Cardiac muscle cell (in vitro differentiated cells and primary cell): ENCODE measurements around the gene CELF2. TPM values are rescaled to one million over a fixed set of nuclear protein-coding genes. Genes with fewer than 3 reads are reported as not detected.

Source experiments
- DNase-seq, 2 donors: peaks; one replicate each; pipeline versions ENCODE4 v3.0.0 to v3.0.0-alpha.2; 2010 to 2017; ENCODE audit warnings: low read depth in 1 of 2, low spot score in 1 of 2
- H3K27ac ChIP-seq: fragments of 200-600 bp; sonication (generic); 2 replicates; pipeline ENCODE4 v1.5.1; 2016
- H3K27me3 ChIP-seq: fragments of 200-600 bp; sonication (generic); 2 replicates; pipeline ENCODE4 v1.6.0; 2016; ENCODE audit warnings: control low read depth
- H3K36me3 ChIP-seq: fragments of 200-600 bp; sonication (generic); 2 replicates; pipeline ENCODE4 v1.5.1; 2016; ENCODE audit warnings: control low read depth
- H3K4me1 ChIP-seq: fragments of 200-600 bp; sonication (generic); 2 replicates; pipeline ENCODE4 v1.8.1; 2017; ENCODE audit warnings: low read depth, mild to moderate bottlenecking, mixed run types
- H3K4me3 ChIP-seq: fragments of 200-600 bp; sonication (generic); 2 replicates; pipeline ENCODE4 v1.5.1; 2016; ENCODE audit warnings: mild to moderate bottlenecking
- H3K9me3 ChIP-seq: fragments of 200-600 bp; sonication (generic); 2 replicates; pipeline ENCODE4 v1.5.1; 2017; ENCODE audit warnings: low read depth, mild to moderate bottlenecking, control low read depth
- CTCF ChIP-seq: IDR thresholded peaks from 2 replicates; pipeline ENCODE4 v1.5.1; 2012; ENCODE audit warnings: low read depth, mild to moderate bottlenecking, low read length
- polyA plus RNA-seq: library from polyadenylated mRNA; unstranded; fragments of >200 nt; fragmentation: Nextera tagmentation; extraction: Ambion mirVana; gene quantifications from 2 replicates; pipeline ENCODE4 v1.2.1, GENCODE V29; 2016
- total RNA-seq: library from RNA; depleted of rRNA; stranded (reverse); fragments of >200 nt; gene quantifications from 2 replicates; pipeline ENCODE4 v1.2.3, GENCODE V29; 2016

The CELF2 gene
- total and polyA plus RNA-seq, 2 experiments from 2014 or later = 66.9 to 82.7 TPM

GRCh38 chr10:11294831-11295450 lies 277.3 kb downstream of the CELF2 start:
- peaks cover 16% of the 10 kb centered on the region for H3K36me3 ChIP-seq
- no peak for DNase-seq
- TF ChIP-seq CTCF = no peak
- no peaks in the 10 kb centered on the region for H3K9me3 ChIP-seq
- no peaks in the 10 kb centered on the region for H3K27me3 ChIP-seq
- H3K4me1 ChIP-seq = no peaks in the 10 kb centered on the region
- H3K27ac ChIP-seq = no peak overlapping the region
- no peak overlapping the region for H3K4me3 ChIP-seq

GRCh38 chr10:11295492-11295891 lies 277.8 kb downstream of the CELF2 start:
- Histone ChIP-seq H3K27ac (no peak overlapping the region), H3K27me3 (no peaks in the 10 kb centered on the region), H3K36me3 (peaks cover 16% of the 10 kb centered on the region), H3K9me3 (no peaks in the 10 kb centered on the region), H3K4me3 (no peak overlapping the region), H3K4me1 (no peaks in the 10 kb centered on the region)
- TF ChIP-seq CTCF = no peak
- DNase-seq = no peak

GRCh38 chr10:11297136-11297535 lies 279.5 kb downstream of the CELF2 start:
- no peak for DNase-seq
- H3K27ac ChIP-seq = no peak overlapping the region
- H3K36me3 ChIP-seq = peaks cover 10% of the 10 kb centered on the region
- H3K9me3 ChIP-seq = no peaks in the 10 kb centered on the region
- H3K4me1 ChIP-seq = no peaks in the 10 kb centered on the region
- H3K4me3 ChIP-seq = no peak overlapping the region
- TF ChIP-seq CTCF = no peak
- no peaks in the 10 kb centered on the region for H3K27me3 ChIP-seq

GRCh38 chr10:11298116-11298515 lies 280.4 kb downstream of the CELF2 start:
- no peak for TF ChIP-seq CTCF
- no peaks in the 10 kb centered on the region for H3K27me3 ChIP-seq
- no peaks in the 10 kb centered on the region for H3K4me1 ChIP-seq
- no peak overlapping the region for H3K4me3 ChIP-seq
- peak in 1 of 2 donors; percentile 1 for DNase-seq
- H3K27ac ChIP-seq = no peak overlapping the region
- peaks cover 9% of the 10 kb centered on the region for H3K36me3 ChIP-seq
- no peaks in the 10 kb centered on the region for H3K9me3 ChIP-seq

GRCh38 chr10:11299125-11299524 lies 281.5 kb downstream of the CELF2 start:
- no peak for TF ChIP-seq CTCF
- no peak for DNase-seq
- Histone ChIP-seq H3K36me3 (peaks cover 8% of the 10 kb centered on the region), H3K4me1 (no peaks in the 10 kb centered on the region), H3K27ac (no peak overlapping the region), H3K4me3 (no peak overlapping the region), H3K9me3 (no peaks in the 10 kb centered on the region), H3K27me3 (no peaks in the 10 kb centered on the region)

- Histone ChIP-seq H3K4me3 (no peak overlapping the region), H3K36me3 (peaks cover 8% of the 10 kb centered on the region), H3K9me3 (no peaks in the 10 kb centered on the region), H3K4me1 (no peaks in the 10 kb centered on the region), H3K27ac (no peak overlapping the region), H3K27me3 (no peaks in the 10 kb centered on the region)
- no peak for DNase-seq
- no peak for TF ChIP-seq CTCF
Observed at GRCh38 chr10:11300026-11300425, 282.4 kb downstream of the CELF2 start.
